WTC11 (cell line): ENCODE measurements around the gene PHLPP1. TPM values are rescaled to one million over a fixed set of nuclear protein-coding genes. Genes with fewer than 3 reads are reported as not detected.

Experiments used
- ATAC-seq: fragments of 200-7000 bp; cut with Tn5 transposase; 2 replicates; pipeline ENCODE4 v1.10.0; 2021; ENCODE audit warnings: mild to moderate bottlenecking, moderate library complexity
- CTCF ChIA-PET: fragments of 300-600 bp; sonication (Branson Sonifier 250); formaldehyde crosslinking; loops from one replicate; lab custom pipeline; 2021; ENCODE audit warnings: antibody characterized with exemption; lab: Charles Lee
- POLR2A ChIA-PET: fragments of 350-600 bp; sonication (Branson Sonifier 250); formaldehyde crosslinking; loops from one replicate; lab custom pipeline; 2021; ENCODE audit warnings: antibody characterized with exemption; lab: Charles Lee
- DNase-seq: peaks from one replicate; pipeline ENCODE4 v3.0.0; 2021; ENCODE audit warnings: low spot score
- H3K27ac Mint-ChIP-seq: 2 replicates; pipeline ENCODE4 v1.8.0; 2021; ENCODE audit warnings: mixed read lengths
- H3K27me3 Mint-ChIP-seq: 2 replicates; pipeline ENCODE4 v1.8.0; 2021; ENCODE audit warnings: low read depth, mild to moderate bottlenecking, moderate library complexity, mixed read lengths
- H3K36me3 Mint-ChIP-seq: 2 replicates; pipeline ENCODE4 v1.8.0; 2021; ENCODE audit warnings: mixed read lengths
- H3K4me1 Mint-ChIP-seq: 2 replicates; pipeline ENCODE4 v1.8.0; 2022; ENCODE audit warnings: mixed read lengths
- H3K4me3 Mint-ChIP-seq: 2 replicates; pipeline ENCODE4 v1.8.0; 2021; ENCODE audit warnings: mild to moderate bottlenecking, moderate library complexity, mixed read lengths
- H3K9me3 Mint-ChIP-seq: 2 replicates; pipeline ENCODE4 v1.8.0; 2021; ENCODE audit warnings: mixed read lengths
- ARID4B ChIP-seq: sonication (generic); formaldehyde crosslinking; IDR thresholded peaks from 2 replicates; pipeline ENCODE4 v1.8.0; 2023; ENCODE audit warnings: missing genetic modification reagents, mild to moderate bottlenecking, borderline replicate concordance
- ATF6 ChIP-seq: sonication (generic); formaldehyde crosslinking; IDR thresholded peaks from 2 replicates; pipeline ENCODE4 v1.8.1; 2023; ENCODE audit warnings: mild to moderate bottlenecking, missing genetic modification reagents
- CDX4 ChIP-seq: fragments of 250-450 bp; sonication (Bioruptor Pico); IDR thresholded peaks from 2 replicates; pipeline ENCODE4 v1.9.0; 2021; ENCODE audit warnings: moderate library complexity, mild to moderate bottlenecking, inconsistent platforms, borderline replicate concordance
- E2F1 ChIP-seq: sonication (generic); formaldehyde crosslinking; IDR thresholded peaks from 2 replicates; pipeline ENCODE4 v1.8.0; 2022; ENCODE audit warnings: mild to moderate bottlenecking, missing genetic modification reagents
- ELF4 ChIP-seq: sonication (generic); formaldehyde crosslinking; IDR thresholded peaks from 2 replicates; pipeline ENCODE4 v1.8.1; 2022; ENCODE audit warnings: low read depth, mild to moderate bottlenecking, moderate library complexity, missing genetic modification reagents
- FOXP1 ChIP-seq: sonication (generic); formaldehyde crosslinking; IDR thresholded peaks from 2 replicates; pipeline ENCODE4 v1.8.0; 2022; ENCODE audit warnings: missing genetic modification reagents, mild to moderate bottlenecking, moderate library complexity, borderline replicate concordance
- GRHL2 ChIP-seq: fragments of 250-450 bp; sonication (Bioruptor Pico); IDR thresholded peaks from 2 replicates; pipeline ENCODE4 v1.8.0; 2022; ENCODE audit warnings: mild to moderate bottlenecking, moderate library complexity; ENCODE audit not compliant: insufficient replicate concordance, severe bottlenecking
- GTF2I ChIP-seq: fragments of 250-450 bp; sonication (Bioruptor Pico); conservative IDR thresholded peaks from 2 replicates; pipeline ENCODE4 v1.4.0; 2021; ENCODE audit warnings: mild to moderate bottlenecking
- NFATC4 ChIP-seq: fragments of 250-450 bp; sonication (Bioruptor Pico); IDR thresholded peaks from 2 replicates; pipeline ENCODE4 v1.9.0; 2021; ENCODE audit warnings: mild to moderate bottlenecking
- RORB ChIP-seq: fragments of 250-450 bp; sonication (Bioruptor Pico); IDR thresholded peaks from 2 replicates; pipeline ENCODE4 v1.9.0; 2021; ENCODE audit warnings: mild to moderate bottlenecking
- SOX15 ChIP-seq: fragments of 250-450 bp; sonication (Bioruptor Pico); IDR thresholded peaks from 2 replicates; pipeline ENCODE4 v1.9.0; 2021; ENCODE audit warnings: mild to moderate bottlenecking
- ZNF121 ChIP-seq: sonication (generic); formaldehyde crosslinking; IDR thresholded peaks from 2 replicates; pipeline ENCODE4 v1.8.0; 2023; ENCODE audit warnings: missing genetic modification reagents
- ZNF138 ChIP-seq: sonication (generic); formaldehyde crosslinking; conservative IDR thresholded peaks from 2 replicates; pipeline ENCODE4 v1.8.1; 2022; ENCODE audit warnings: mild to moderate bottlenecking, moderate library complexity, missing genetic modification reagents
- ZNF423 ChIP-seq: fragments of 250-450 bp; sonication (Bioruptor Pico); IDR thresholded peaks from 2 replicates; pipeline ENCODE4 v2.1.2; 2022; ENCODE audit warnings: mild to moderate bottlenecking, moderate library complexity
- ZNF512 ChIP-seq: sonication (generic); formaldehyde crosslinking; IDR thresholded peaks from 2 replicates; pipeline ENCODE4 v1.8.1; 2022; ENCODE audit warnings: missing genetic modification reagents, borderline replicate concordance
- ZSCAN18 ChIP-seq: fragments of 250-450 bp; sonication (Bioruptor Pico); IDR thresholded peaks from 2 replicates; pipeline ENCODE4 v2.1.2; 2022; ENCODE audit warnings: mild to moderate bottlenecking, moderate library complexity
- total RNA-seq: library from RNA; stranded (reverse); gene quantifications from 3 replicates; pipeline ENCODE4 v1.2.3, GENCODE V29; 2021

Gene PHLPP1
- total RNA-seq, 1 experiment from 2014 or later, result 52.0 TPM

- H3K27ac Mint-ChIP-seq, result peak overlapping the region; percentile 78; the same call in 1 of the 2 replicates
- H3K9me3 Mint-ChIP-seq, result no peaks in the 10 kb centered on the region
- no peak overlapping the region for H3K4me3 Mint-ChIP-seq
- POLR2A ChIA-PET, result no interaction called here
- DNase-seq (no peak), ATAC-seq (no peak)
- H3K4me1 Mint-ChIP-seq, result peaks cover 90% of the 10 kb centered on the region
- CTCF ChIA-PET, result interaction anchor here (1.5 kb wide), 1 partner anchor 196 kb away, joined by 3 read pairs; no protein-coding TSS in a partner anchor
- TF ChIP-seq ZSCAN18 (CRISPR knock-in tag), result no peak
- TF ChIP-seq CDX4, result no peak
- no peak for TF ChIP-seq NFATC4
- no peaks in the 10 kb centered on the region for H3K36me3 Mint-ChIP-seq
- H3K27me3 Mint-ChIP-seq, result no peaks in the 10 kb centered on the region
These were observed 69.6 kb downstream of the PHLPP1 start for GRCh38 chr18:62784966-62785413.

GRCh38 chr18:62786689-62787088 is 71.3 kb downstream of the PHLPP1 start:
- no peak for DNase-seq
- TF ChIP-seq ZNF121 (CRISPR knock-in tag), result no peak
- Mint-ChIP-seq H3K4me3 (no peak overlapping the region), H3K4me1 (peaks cover 87% of the 10 kb centered on the region), H3K9me3 (no peaks in the 10 kb centered on the region), H3K27ac (no peak overlapping the region), H3K36me3 (no peaks in the 10 kb centered on the region), H3K27me3 (no peaks in the 10 kb centered on the region)
- no peak for ATAC-seq
- CTCF ChIA-PET, result no interaction called here
- POLR2A ChIA-PET, result no interaction called here

- ATAC-seq, result peak; percentile 61
- Mint-ChIP-seq H3K9me3 (no peaks in the 10 kb centered on the region), H3K4me3 (peak overlapping the region; percentile 47), H3K27ac (peak overlapping the region; percentile 92), H3K4me1 (peaks cover 91% of the 10 kb centered on the region), H3K27me3 (no peaks in the 10 kb centered on the region), H3K36me3 (no peaks in the 10 kb centered on the region)
- ChIA-PET POLR2A (no interaction called here), CTCF (interaction anchor here (0.5 kb wide), 1 partner anchor 151 kb away, joined by 3 read pairs; no protein-coding TSS in a partner anchor)
- no peak for TF ChIP-seq FOXP1 (CRISPR knock-in tag)
- peak; percentile 87 for TF ChIP-seq ZNF423 (CRISPR knock-in tag)
- DNase-seq, result no peak
These were observed 72.8 kb downstream of the PHLPP1 start for GRCh38 chr18:62788111-62788510.

GRCh38 chr18:62788876-62789275 is 73.5 kb downstream of the PHLPP1 start:
- ATAC-seq, result no peak
- Mint-ChIP-seq H3K27ac (peak overlapping the region; percentile 75), H3K9me3 (no peaks in the 10 kb centered on the region), H3K36me3 (no peaks in the 10 kb centered on the region), H3K4me3 (peak overlapping the region; percentile 7; the same call in 1 of the 2 replicates), H3K4me1 (peaks cover 93% of the 10 kb centered on the region), H3K27me3 (no peaks in the 10 kb centered on the region)
- POLR2A ChIA-PET, result no interaction called here
- no peak for DNase-seq
- CTCF ChIA-PET, result interaction anchor here (0.6 kb wide), 1 partner anchor 12 kb away, joined by 3 read pairs; no protein-coding TSS in a partner anchor
- TF ChIP-seq CDX4, result no peak
- TF ChIP-seq RORB (CRISPR knock-in tag), result no peak
- TF ChIP-seq ELF4 (CRISPR knock-in tag), result no peak
- no peak for TF ChIP-seq FOXP1 (CRISPR knock-in tag)
- TF ChIP-seq ZNF138 (CRISPR knock-in tag), result no peak
- no peak for TF ChIP-seq GRHL2
- no peak for TF ChIP-seq GTF2I (CRISPR knock-in tag)
- no peak for TF ChIP-seq ZNF512 (CRISPR knock-in tag)
- TF ChIP-seq E2F1 (CRISPR knock-in tag), result no peak
- no peak for TF ChIP-seq SOX15
- TF ChIP-seq ARID4B (CRISPR knock-in tag), result no peak
- no peak for TF ChIP-seq ATF6 (CRISPR knock-in tag)
